Trophoblast cell (in vitro differentiated cells and primary cell): ENCODE measurements around the gene MAP2.

ENCODE experiments used
- DNase-seq, 2 donors: peaks; one replicate each; pipeline ENCODE4 v3.0.0-alpha.2; 2016
- H2AFZ ChIP-seq: 2 replicates; pipeline ENCODE4 v1.6.1; 2013; ENCODE audit warnings: low read length, moderate library complexity, mild to moderate bottlenecking; ENCODE audit not compliant: insufficient read depth, poor library complexity
- H2AK5ac ChIP-seq: 2 replicates; pipeline ENCODE4 v1.6.1; 2013; ENCODE audit warnings: mild to moderate bottlenecking, low read length
- H2BK120ac ChIP-seq: 2 replicates; pipeline ENCODE4 v1.6.1; 2013; ENCODE audit warnings: low read length, mild to moderate bottlenecking, moderate library complexity; ENCODE audit not compliant: insufficient read depth, poor library complexity
- H2BK12ac ChIP-seq: 2 replicates; pipeline ENCODE4 v1.6.1; 2013; ENCODE audit warnings: mild to moderate bottlenecking, low read length, moderate library complexity
- H2BK5ac ChIP-seq: 2 replicates; pipeline ENCODE4 v1.6.1; 2013; ENCODE audit warnings: low read length, low read depth, moderate library complexity, mild to moderate bottlenecking; ENCODE audit not compliant: poor library complexity
- H3K14ac ChIP-seq: 2 replicates; pipeline ENCODE4 v1.6.1; 2013; ENCODE audit warnings: mild to moderate bottlenecking, low read length
- H3K18ac ChIP-seq: 2 replicates; pipeline ENCODE4 v1.6.1; 2013; ENCODE audit warnings: mild to moderate bottlenecking, low read length
- H3K23ac ChIP-seq: 2 replicates; pipeline ENCODE4 v1.6.1; 2013; ENCODE audit warnings: low read length
- H3K27ac ChIP-seq: 2 replicates; pipeline ENCODE4 v1.5.1; 2013; ENCODE audit warnings: low read depth, mild to moderate bottlenecking, inconsistent platforms, low read length, moderate library complexity
- H3K27me3 ChIP-seq: 2 replicates; pipeline ENCODE4 v1.6.1; 2013; ENCODE audit warnings: inconsistent platforms, mild to moderate bottlenecking, low read length, moderate library complexity; ENCODE audit not compliant: insufficient read depth
- H3K36me3 ChIP-seq, 2 experiments: 1 replicate in 1 of 2; 2 replicates in 1 of 2; pipeline ENCODE4 v1.6.1; 2013; ENCODE audit warnings: low read length in 2 of 2, mild to moderate bottlenecking in 2 of 2, moderate library complexity in 1 of 2; ENCODE audit not compliant: insufficient read depth in 2 of 2, control insufficient read depth in 1 of 2
- H3K4ac ChIP-seq: 2 replicates; pipeline ENCODE4 v1.6.1; 2013; ENCODE audit warnings: low read depth, mild to moderate bottlenecking, low read length, moderate library complexity
- H3K4me1 ChIP-seq, 2 experiments: 1 replicate in 1 of 2; 2 replicates in 1 of 2; pipeline ENCODE4 v1.6.1; 2013; ENCODE audit warnings: low read length in 2 of 2, mild to moderate bottlenecking in 2 of 2, moderate library complexity in 1 of 2; ENCODE audit not compliant: insufficient read depth in 2 of 2, control insufficient read depth in 1 of 2
- H3K4me2 ChIP-seq: 2 replicates; pipeline ENCODE4 v1.6.1; 2013; ENCODE audit warnings: inconsistent platforms, mild to moderate bottlenecking, low read length, moderate library complexity
- H3K4me3 ChIP-seq: 2 replicates; pipeline ENCODE4 v1.5.1; 2013; ENCODE audit warnings: mild to moderate bottlenecking, low read depth, low read length, inconsistent platforms
- H3K79me1 ChIP-seq: one replicate; pipeline ENCODE4 v1.6.1; 2013; ENCODE audit warnings: low read length
- H3K79me2 ChIP-seq: 2 replicates; pipeline ENCODE4 v1.6.1; 2013; ENCODE audit warnings: low read length, mild to moderate bottlenecking; ENCODE audit not compliant: control insufficient read depth, insufficient read depth, poor library complexity
- H3K9ac ChIP-seq: 2 replicates; pipeline ENCODE4 v1.6.1; 2013; ENCODE audit warnings: mild to moderate bottlenecking, low read length
- H3K9me3 ChIP-seq: 2 replicates; pipeline ENCODE4 v1.6.1; 2013; ENCODE audit warnings: low read depth, mild to moderate bottlenecking, control low read depth, inconsistent platforms, low read length; ENCODE audit not compliant: insufficient read depth
- H4K12ac ChIP-seq: 2 replicates; pipeline ENCODE4 v1.6.1; 2013; ENCODE audit warnings: low read depth, mild to moderate bottlenecking, low read length, moderate library complexity
- H4K8ac ChIP-seq: 2 replicates; pipeline ENCODE4 v1.6.1; 2013; ENCODE audit warnings: low read depth, mild to moderate bottlenecking, low read length, moderate library complexity
- H4K91ac ChIP-seq: one replicate; pipeline ENCODE4 v1.6.1; 2013; ENCODE audit warnings: low read depth, mild to moderate bottlenecking, low read length, moderate library complexity
- WGBS: extraction: QIAGEN DNeasy Blood & Tissue Kit; methylation state at CpG from one replicate; pipeline ENCODE4 v1.1.7; 2013; ENCODE audit warnings: missing lambda C conversion rate; ENCODE audit not compliant: insufficient read length, insufficient coverage; ENCODE audit errors: extremely low coverage; 5-methylcytosine and 5-hydroxymethylcytosine counted together

MAP2 gene

GRCh38 chr2:209734805-209735204 lies 311.0 kb downstream of the MAP2 start:
- Histone ChIP-seq H3K27me3 (no peaks in the 10 kb centered on the region), H4K91ac (no peak overlapping the region), H2AFZ (no peak overlapping the region), H2BK5ac (no peak overlapping the region), H3K23ac (no peak overlapping the region), H3K79me2 (no peaks in the 10 kb centered on the region), H2BK120ac (no peak overlapping the region), H3K9me3 (no peaks in the 10 kb centered on the region), H3K18ac (no peak overlapping the region), H4K12ac (no peak overlapping the region), H3K9ac (no peak overlapping the region), H3K27ac (no peak overlapping the region), H3K4me1 (no peaks in the 10 kb centered on the region), H4K8ac (no peak overlapping the region), H3K14ac (no peak overlapping the region), H2BK12ac (no peak overlapping the region), H3K36me3 (no peaks in the 10 kb centered on the region), H3K4ac (no peak overlapping the region), H2AK5ac (no peak overlapping the region), H3K4me3 (no peak overlapping the region), H3K4me2 (no peak overlapping the region), H3K79me1 (no peaks in the 10 kb centered on the region)
- DNase-seq, result no peak
- WGBS, result no CpG with 5 or more reads among the region's 3 CpGs

GRCh38 chr2:209741953-209742352 lies 318.1 kb downstream of the MAP2 start:
- H3K4me1 ChIP-seq, result no peaks in the 10 kb centered on the region
- H3K23ac ChIP-seq, result no peak overlapping the region
- no peaks in the 10 kb centered on the region for H3K27me3 ChIP-seq
- no peak overlapping the region for H4K91ac ChIP-seq
- H3K4me3 ChIP-seq, result no peak overlapping the region
- no peak overlapping the region for H3K14ac ChIP-seq
- H2AFZ ChIP-seq, result no peak overlapping the region
- no peaks in the 10 kb centered on the region for H3K36me3 ChIP-seq
- WGBS, result no CpG with 5 or more reads among the region's 1 CpG
- no peak overlapping the region for H3K4me2 ChIP-seq
- no peak overlapping the region for H3K27ac ChIP-seq
- H3K9me3 ChIP-seq, result no peaks in the 10 kb centered on the region
- H3K18ac ChIP-seq, result no peak overlapping the region
- H3K9ac ChIP-seq, result no peak overlapping the region
- no peak overlapping the region for H2BK120ac ChIP-seq
- no peaks in the 10 kb centered on the region for H3K79me2 ChIP-seq
- H3K79me1 ChIP-seq, result no peaks in the 10 kb centered on the region
- H2BK12ac ChIP-seq, result no peak overlapping the region
- H3K4ac ChIP-seq, result no peak overlapping the region
- H2AK5ac ChIP-seq, result no peak overlapping the region
- H4K12ac ChIP-seq, result no peak overlapping the region
- DNase-seq, result no peak
- H4K8ac ChIP-seq, result no peak overlapping the region
- H2BK5ac ChIP-seq, result no peak overlapping the region

GRCh38 chr2:209753020-209753419 lies 329.2 kb downstream of the MAP2 start:
- Histone ChIP-seq H3K9me3 (no peaks in the 10 kb centered on the region), H3K4ac (no peak overlapping the region), H4K91ac (no peak overlapping the region), H3K9ac (no peak overlapping the region), H2AK5ac (no peak overlapping the region), H3K4me3 (no peak overlapping the region), H3K14ac (no peak overlapping the region), H3K18ac (no peak overlapping the region), H2BK120ac (no peak overlapping the region), H2BK5ac (no peak overlapping the region), H2BK12ac (no peak overlapping the region), H4K12ac (no peak overlapping the region), H3K27me3 (no peaks in the 10 kb centered on the region), H3K4me1 (no peaks in the 10 kb centered on the region), H4K8ac (no peak overlapping the region), H3K23ac (no peak overlapping the region), H2AFZ (no peak overlapping the region), H3K4me2 (no peak overlapping the region), H3K27ac (no peak overlapping the region), H3K79me2 (no peaks in the 10 kb centered on the region), H3K36me3 (no peaks in the 10 kb centered on the region), H3K79me1 (no peaks in the 10 kb centered on the region)
- DNase-seq, result no peak
- WGBS, result no CpG with 5 or more reads among the region's 3 CpGs

GRCh38 chr2:209757163-209757562 lies 333.3 kb downstream of the MAP2 start:
- no peaks in the 10 kb centered on the region for H3K79me1 ChIP-seq
- no peak overlapping the region for H4K91ac ChIP-seq
- no peak overlapping the region for H3K23ac ChIP-seq
- no peak overlapping the region for H3K4ac ChIP-seq
- H4K8ac ChIP-seq, result no peak overlapping the region
- no peak overlapping the region for H3K27ac ChIP-seq
- H3K9ac ChIP-seq, result no peak overlapping the region
- no peaks in the 10 kb centered on the region for H3K9me3 ChIP-seq
- H3K4me3 ChIP-seq, result no peak overlapping the region
- H3K4me2 ChIP-seq, result no peak overlapping the region
- H2BK120ac ChIP-seq, result no peak overlapping the region
- H3K18ac ChIP-seq, result no peak overlapping the region
- no peaks in the 10 kb centered on the region for H3K36me3 ChIP-seq
- H3K4me1 ChIP-seq, result no peaks in the 10 kb centered on the region
- H2AK5ac ChIP-seq, result no peak overlapping the region
- H3K27me3 ChIP-seq, result no peaks in the 10 kb centered on the region
- no peak overlapping the region for H2BK12ac ChIP-seq
- H4K12ac ChIP-seq, result no peak overlapping the region
- no peak overlapping the region for H3K14ac ChIP-seq
- H2AFZ ChIP-seq, result no peak overlapping the region
- H2BK5ac ChIP-seq, result no peak overlapping the region
- H3K79me2 ChIP-seq, result no peaks in the 10 kb centered on the region
- no peak for DNase-seq
